SK-N-MC (cell line): ENCODE results near the gene RPS6KB2.

Experiments used
- DNase-seq: peaks from one replicate; pipeline ENCODE4 v3.0.0-alpha.2; 2011; ENCODE audit warnings: low read depth, low spot score
- H3K27ac ChIP-seq: fragments of 200-600 bp; sonication (generic); 2 replicates; pipeline ENCODE4 v1.5.1; 2016; ENCODE audit warnings: mixed run types
- H3K36me3 ChIP-seq: fragments of 200-600 bp; sonication (generic); 2 replicates; pipeline ENCODE4 v1.6.1; 2017; ENCODE audit warnings: antibody characterized with exemption, low read length, mixed read lengths; ENCODE audit not compliant: insufficient read depth
- H3K4me3 ChIP-seq: fragments of 200-600 bp; sonication (generic); 2 replicates; pipeline ENCODE4 v1.5.1; 2016
- H3K9ac ChIP-seq: fragments of 200-600 bp; sonication (generic); 2 replicates; pipeline ENCODE4 v1.8.0; 2017; ENCODE audit warnings: mixed run types, mixed read lengths; ENCODE audit not compliant: insufficient read length
- H3K9me3 ChIP-seq: fragments of 200-600 bp; sonication (generic); 2 replicates; pipeline ENCODE4 v1.6.1; 2017; ENCODE audit warnings: low read depth, mild to moderate bottlenecking, antibody characterized with exemption, low read length, moderate library complexity, mixed read lengths
- EZH2 ChIP-seq: fragments of 200-600 bp; sonication (generic); IDR thresholded peaks from one replicate; pipeline ENCODE4 v1.6.1; 2017; ENCODE audit warnings: antibody characterized with exemption
- FOXP2 ChIP-seq: optimal IDR thresholded peaks from 2 replicates; pipeline ENCODE3; 2011; ENCODE audit warnings: mild to moderate bottlenecking, moderate library complexity; ENCODE audit not compliant: insufficient read depth; ENCODE audit errors: extremely low read length, control extremely low read depth
- POLR2AphosphoS5 ChIP-seq: IDR thresholded peaks from 2 replicates; pipeline ENCODE4 v1.6.1; 2012; ENCODE audit warnings: mild to moderate bottlenecking, low read depth, low read length, borderline replicate concordance

Gene RPS6KB2

DNA sequence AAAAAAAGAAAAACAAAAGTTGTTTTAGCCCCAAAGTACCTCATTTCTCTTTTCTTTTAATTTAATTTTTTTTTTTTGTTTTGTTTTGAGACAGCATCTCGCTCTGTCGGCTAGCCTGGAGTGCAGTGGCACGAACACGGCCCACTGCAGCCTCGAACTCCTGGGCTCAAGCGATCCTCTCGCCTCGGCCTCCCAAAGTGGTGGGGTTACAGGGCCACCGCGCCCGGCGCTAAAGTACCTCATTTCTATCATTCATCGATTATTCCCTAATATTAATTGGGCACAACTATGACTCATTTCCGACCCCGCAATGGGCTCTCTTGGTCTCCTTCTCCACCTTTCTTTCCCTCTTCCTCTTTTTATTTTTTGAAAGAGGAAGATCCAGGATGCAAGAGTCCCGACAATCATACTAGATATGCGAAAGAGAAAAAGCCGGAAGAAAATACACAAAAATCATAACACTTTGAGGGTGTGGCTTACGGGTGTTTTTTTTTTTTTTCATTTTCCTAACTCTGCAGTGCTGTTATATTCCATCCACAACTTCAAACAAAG lies 54.1 kb downstream of the RPS6KB2 start:
- Histone ChIP-seq H3K4me3 (peak overlapping the region; percentile 89), H3K27ac (no peak overlapping the region), H3K9ac (peak overlapping the region; percentile 73), H3K36me3 (no peaks in the 10 kb centered on the region; the same call in 1 of the 2 replicates), H3K9me3 (no peaks in the 10 kb centered on the region)
- DNase-seq, result no peak
- no peak for TF ChIP-seq FOXP2
- TF ChIP-seq POLR2AphosphoS5, result no peak

DNA sequence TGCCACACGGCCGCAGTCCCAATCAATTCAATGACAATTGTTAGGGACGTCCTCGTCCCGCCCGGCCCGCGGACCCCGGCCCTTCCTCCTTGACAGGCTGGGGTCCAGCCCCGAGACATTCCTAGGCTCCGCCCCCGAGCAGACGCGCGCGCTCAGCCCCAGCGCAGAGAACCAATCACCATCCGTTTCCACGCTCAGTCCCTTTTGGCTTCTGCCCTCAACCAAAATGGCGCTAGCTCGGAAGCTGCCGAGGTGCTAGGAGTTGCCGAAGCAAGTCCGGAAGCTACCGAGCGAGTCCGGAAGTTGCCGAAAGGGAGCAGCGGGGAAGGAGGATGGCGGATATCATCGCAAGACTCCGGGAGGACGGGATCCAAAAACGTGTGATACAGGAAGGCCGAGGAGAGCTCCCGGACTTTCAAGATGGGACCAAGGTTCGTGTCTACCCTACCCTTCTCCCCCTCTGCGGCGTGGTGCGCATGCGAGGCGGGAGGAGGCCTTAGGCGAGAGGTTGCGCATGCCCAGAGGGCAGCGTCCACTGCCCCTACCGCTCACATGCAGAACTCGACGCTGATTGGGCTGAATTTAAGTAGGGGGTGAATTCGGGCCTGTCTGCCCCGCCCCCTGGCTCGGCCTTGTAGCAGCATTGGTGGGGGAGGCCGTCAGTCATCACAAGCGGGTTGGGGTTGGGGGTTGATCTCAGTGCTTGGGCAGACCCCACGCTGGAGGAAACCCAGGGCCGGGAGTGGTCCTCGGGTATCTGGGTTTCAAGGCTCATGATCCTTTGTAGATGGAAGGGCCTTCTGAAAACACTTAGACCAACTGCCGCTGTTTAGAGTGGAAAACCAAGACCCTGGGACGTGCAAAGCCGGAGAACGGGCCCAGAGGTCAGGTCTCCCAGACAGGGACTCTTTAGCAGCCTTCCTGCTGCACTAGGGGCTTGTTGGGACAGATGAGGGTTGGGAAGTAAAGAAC lies 54.8 kb downstream of the RPS6KB2 start, which contains the start of gene AIP:
TSS of gene AIP (plus strand) at position 200 of the 972 bp plus-strand sequence. CDS start at position 333, 133 bp downstream.
- TF ChIP-seq EZH2 (no peak), FOXP2 (peak; percentile 77), POLR2AphosphoS5 (peak; percentile 56)
- peak within 1 kb of the TSS; percentile 89 for H3K4me3 ChIP-seq
- H3K36me3 ChIP-seq, result peaks cover 3% of the 10 kb centered on the region; the same call in 1 of the 2 replicates
- peak; percentile 93 for DNase-seq
- peak within 1 kb of the TSS; percentile 73 for H3K9ac ChIP-seq
- no peaks in the 10 kb centered on the region for H3K9me3 ChIP-seq
- peak within 1 kb of the TSS; percentile 67 for H3K27ac ChIP-seq

DNA sequence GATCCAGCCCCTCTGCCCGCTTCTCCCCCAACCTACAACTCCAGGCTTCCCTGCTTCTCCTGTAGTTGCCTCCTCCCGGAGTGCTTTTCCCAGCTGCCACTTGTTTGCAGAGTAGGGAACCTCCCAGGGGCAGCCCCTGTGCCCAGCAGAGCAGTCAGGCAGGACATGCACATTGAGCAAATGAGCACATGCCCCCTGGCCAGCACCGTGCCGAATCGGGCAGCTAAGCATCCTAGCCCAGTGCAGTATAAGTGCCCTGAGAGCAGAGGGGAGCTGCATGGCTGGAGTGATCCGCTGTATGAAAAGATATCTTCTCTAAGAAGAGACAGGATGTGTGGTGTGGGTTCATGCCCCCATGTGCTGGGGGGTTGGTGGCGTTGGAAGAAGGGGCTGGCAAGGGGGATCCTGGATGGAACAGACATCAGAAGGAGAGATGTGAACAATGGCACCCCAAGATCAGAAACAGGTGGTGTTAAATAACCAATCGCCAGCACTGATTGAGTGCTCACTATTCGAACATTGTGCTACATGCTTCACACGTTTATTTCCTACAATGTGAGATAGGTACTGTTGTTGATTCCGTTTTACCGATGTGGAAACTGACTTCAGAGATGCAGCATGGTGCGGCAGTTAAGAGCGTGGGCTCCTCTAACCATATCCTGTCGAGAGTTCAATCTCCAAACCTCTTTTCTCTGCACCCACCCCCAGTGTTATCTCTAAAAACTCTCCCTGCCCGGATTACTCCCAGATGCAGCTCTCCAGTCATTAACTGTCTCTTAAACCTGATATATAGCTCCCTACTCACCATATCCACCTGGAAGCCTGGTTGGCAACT lies 55.8 kb downstream of the RPS6KB2 start:
- no peaks in the 10 kb centered on the region for H3K9me3 ChIP-seq
- H3K4me3 ChIP-seq, result peak overlapping the region; percentile 89
- peaks cover 3% of the 10 kb centered on the region; the same call in 1 of the 2 replicates for H3K36me3 ChIP-seq
- DNase-seq, result no peak
- H3K27ac ChIP-seq, result peak overlapping the region; percentile 15; the same call in 1 of the 2 replicates
- TF ChIP-seq POLR2AphosphoS5 (no peak), FOXP2 (no peak), EZH2 (no peak)
- peak overlapping the region; percentile 73 for H3K9ac ChIP-seq

DNA sequence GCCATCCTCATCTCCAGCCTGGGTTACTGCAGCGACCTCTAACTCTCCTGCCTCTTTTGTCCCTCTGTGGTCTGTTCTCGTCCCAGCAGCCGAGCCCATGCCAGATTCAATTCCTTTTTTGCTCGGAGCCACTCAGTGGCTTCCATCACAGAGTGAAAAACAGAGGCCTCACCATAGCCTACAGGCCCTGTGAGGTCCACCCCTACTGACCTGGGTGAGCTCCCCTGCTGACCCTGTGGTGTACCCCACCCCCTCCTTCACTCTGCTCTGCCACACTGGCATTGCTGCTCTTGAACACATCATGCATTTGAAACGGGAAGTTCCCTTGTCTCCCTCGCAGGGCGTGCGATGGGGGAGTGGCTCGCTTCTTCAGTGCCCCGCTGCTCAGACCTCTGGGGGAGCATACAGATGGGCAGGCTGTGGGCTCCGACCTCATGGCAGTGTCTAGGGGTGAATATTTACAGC lies 56.6 kb downstream of the RPS6KB2 start:
- Histone ChIP-seq H3K9me3 (no peaks in the 10 kb centered on the region), H3K27ac (no peak overlapping the region), H3K36me3 (peaks cover 3% of the 10 kb centered on the region; the same call in 1 of the 2 replicates), H3K4me3 (no peak overlapping the region), H3K9ac (no peak overlapping the region)
- no peak for DNase-seq
- TF ChIP-seq FOXP2 (no peak), EZH2 (no peak), POLR2AphosphoS5 (no peak)
